B cell (primary cell): ENCODE results near the gene DIPK1B.

Experiments used
- EZH2 ChIP-seq: IDR thresholded peaks from 2 replicates; pipeline ENCODE4 v1.6.1; 2012; ENCODE audit warnings: borderline replicate concordance, low read depth, mild to moderate bottlenecking, moderate library complexity, low read length; ENCODE audit not compliant: insufficient read depth, poor library complexity, severe bottlenecking
- TF ChIP-seq, protein P1 (sequence below): fragments of 200-600 bp; IDR thresholded peaks from one replicate; pipeline ENCODE4 v1.8.0; 2022; ENCODE audit warnings: antibody characterized with exemption, mild to moderate bottlenecking

- TF ChIP-seq, protein P1, sequence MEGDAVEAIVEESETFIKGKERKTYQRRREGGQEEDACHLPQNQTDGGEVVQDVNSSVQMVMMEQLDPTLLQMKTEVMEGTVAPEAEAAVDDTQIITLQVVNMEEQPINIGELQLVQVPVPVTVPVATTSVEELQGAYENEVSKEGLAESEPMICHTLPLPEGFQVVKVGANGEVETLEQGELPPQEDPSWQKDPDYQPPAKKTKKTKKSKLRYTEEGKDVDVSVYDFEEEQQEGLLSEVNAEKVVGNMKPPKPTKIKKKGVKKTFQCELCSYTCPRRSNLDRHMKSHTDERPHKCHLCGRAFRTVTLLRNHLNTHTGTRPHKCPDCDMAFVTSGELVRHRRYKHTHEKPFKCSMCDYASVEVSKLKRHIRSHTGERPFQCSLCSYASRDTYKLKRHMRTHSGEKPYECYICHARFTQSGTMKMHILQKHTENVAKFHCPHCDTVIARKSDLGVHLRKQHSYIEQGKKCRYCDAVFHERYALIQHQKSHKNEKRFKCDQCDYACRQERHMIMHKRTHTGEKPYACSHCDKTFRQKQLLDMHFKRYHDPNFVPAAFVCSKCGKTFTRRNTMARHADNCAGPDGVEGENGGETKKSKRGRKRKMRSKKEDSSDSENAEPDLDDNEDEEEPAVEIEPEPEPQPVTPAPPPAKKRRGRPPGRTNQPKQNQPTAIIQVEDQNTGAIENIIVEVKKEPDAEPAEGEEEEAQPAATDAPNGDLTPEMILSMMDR: no peak
- no peak for TF ChIP-seq EZH2
Measured at GRCh38 chr9:136751244-136751643, 38.9 kb downstream of the DIPK1B start.
